ENCODE results near the gene GLS.

Gene GLS

DNA sequence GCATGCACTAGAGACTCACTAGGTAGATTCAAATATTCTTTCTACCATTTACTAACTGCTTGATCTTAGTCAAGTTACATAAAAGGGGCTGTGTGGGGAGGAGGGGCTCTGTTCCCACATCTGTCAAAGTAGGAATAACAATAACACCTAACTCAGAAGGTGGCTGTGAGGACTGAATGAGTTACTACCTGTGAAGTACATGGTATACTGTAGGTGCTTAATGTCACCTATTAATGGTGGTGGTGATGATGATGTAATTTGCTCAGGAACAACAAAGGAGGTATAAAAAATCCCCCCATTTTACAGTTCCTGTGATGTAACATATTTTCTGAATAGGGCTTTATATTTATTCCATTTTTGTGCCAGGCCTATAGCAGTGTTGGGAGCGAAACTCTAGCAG, 92.6 kb downstream of the GLS start:
- H3K9ac ChIP-seq (ENCODE audit: low read depth, low read length, poor library complexity): no peak overlapping the region
- no peak overlapping the region for H3K23ac ChIP-seq (ENCODE audit: low read depth, low read length, poor library complexity)
- no peak overlapping the region for H3K4ac ChIP-seq (ENCODE audit: low read length)
- no peaks in the 10 kb centered on the region for H3K79me1 ChIP-seq (ENCODE audit: low read depth, low read length)
- H4K91ac ChIP-seq (ENCODE audit: low read depth, low read length, poor library complexity): no peak overlapping the region
- H2BK12ac ChIP-seq (ENCODE audit: low read length): no peak overlapping the region
- peaks cover 22 to 100% of the 10 kb centered on the region in 2 donors for H3K36me3 ChIP-seq (replicated peaks in 1 of 2; ENCODE audit: control insufficient read depth in 2 of 2, insufficient read depth in 2 of 2, low read length in 2 of 2)
- WGBS, 2 donors (ENCODE audit: extremely low coverage in 2 of 2, insufficient read length in 2 of 2, insufficient replicate concordance in 1 of 2): no CpG with 5 or more reads among the region's 1 CpG
- no peak overlapping the region for H3K27ac ChIP-seq (replicated peaks; ENCODE audit: low read length)
- DNase-seq (ENCODE audit: low spot score): no peak
- H3K18ac ChIP-seq (ENCODE audit: low read length): no peak overlapping the region
- no peak overlapping the region for H2BK5ac ChIP-seq (ENCODE audit: low read length)
- no peak overlapping the region for H2AK5ac ChIP-seq (ENCODE audit: low read depth, low read length)
- H2BK15ac ChIP-seq (ENCODE audit: low read length): no peak overlapping the region
- no peak overlapping the region for H2AFZ ChIP-seq (ENCODE audit: low read length)
- no peak overlapping the region for H3K4me2 ChIP-seq (ENCODE audit: insufficient read depth, low read length, poor library complexity, severe bottlenecking)
- H3K14ac ChIP-seq (ENCODE audit: low read length): no peak overlapping the region
- H2BK120ac ChIP-seq (ENCODE audit: low read depth, low read length): no peak overlapping the region
- no peaks in the 10 kb centered on the region for H3K9me3 ChIP-seq (replicated peaks in 1 of 2; ENCODE audit: control insufficient read depth in 2 of 2, insufficient read depth in 1 of 2, low read depth in 1 of 2, low read length in 2 of 2)
- no peak overlapping the region for H3K4me3 ChIP-seq (ENCODE audit: low read length in 2 of 2)
- H3K27me3 ChIP-seq (ENCODE audit: control insufficient read depth in 3 of 3, insufficient read depth in 3 of 3, low read depth in 1 of 3, low read length in 3 of 3): no peaks in the 10 kb centered on the region
- H3K4me1 ChIP-seq (ENCODE audit: control insufficient read depth in 2 of 2, insufficient read depth in 1 of 2, low read depth in 1 of 2, low read length in 2 of 2): no peaks in the 10 kb centered on the region
- H4K8ac ChIP-seq (ENCODE audit: low read depth, low read length): no peak overlapping the region

GRCh38 chr2:190973726-190974628, 93.4 kb downstream of the GLS start:
- Histone ChIP-seq H2BK120ac (ENCODE audit: low read depth, low read length) (no peak overlapping the region), H3K79me1 (ENCODE audit: low read depth, low read length) (no peaks in the 10 kb centered on the region), H3K18ac (ENCODE audit: low read length) (no peak overlapping the region), H3K4ac (ENCODE audit: low read length) (no peak overlapping the region), H3K27ac (replicated peaks; ENCODE audit: low read length) (no peak overlapping the region), H3K9me3 (replicated peaks in 1 of 2; ENCODE audit: control insufficient read depth in 2 of 2, insufficient read depth in 1 of 2, low read depth in 1 of 2, low read length in 2 of 2) (no peaks in the 10 kb centered on the region), H4K8ac (ENCODE audit: low read depth, low read length) (no peak overlapping the region), H3K4me2 (ENCODE audit: insufficient read depth, low read length, poor library complexity, severe bottlenecking) (no peak overlapping the region), H2AFZ (ENCODE audit: low read length) (no peak overlapping the region), H3K4me1 (ENCODE audit: control insufficient read depth in 2 of 2, insufficient read depth in 1 of 2, low read depth in 1 of 2, low read length in 2 of 2) (no peaks in the 10 kb centered on the region), H4K91ac (ENCODE audit: low read depth, low read length, poor library complexity) (no peak overlapping the region), H3K36me3 (replicated peaks in 1 of 2; ENCODE audit: control insufficient read depth in 2 of 2, insufficient read depth in 2 of 2, low read length in 2 of 2) (peaks cover 26 to 100% of the 10 kb centered on the region in 2 donors), H3K9ac (ENCODE audit: low read depth, low read length, poor library complexity) (no peak overlapping the region), H3K4me3 (ENCODE audit: low read length in 2 of 2) (no peak overlapping the region), H3K23ac (ENCODE audit: low read depth, low read length, poor library complexity) (no peak overlapping the region), H2BK5ac (ENCODE audit: low read length) (no peak overlapping the region), H3K14ac (ENCODE audit: low read length) (no peak overlapping the region), H2BK15ac (ENCODE audit: low read length) (no peak overlapping the region), H2BK12ac (ENCODE audit: low read length) (no peak overlapping the region), H2AK5ac (ENCODE audit: low read depth, low read length) (no peak overlapping the region), H3K27me3 (ENCODE audit: control insufficient read depth in 3 of 3, insufficient read depth in 3 of 3, low read depth in 1 of 3, low read length in 3 of 3) (no peaks in the 10 kb centered on the region)
- no CpG with 5 or more reads among the region's 11 CpGs for WGBS, 2 donors (ENCODE audit: extremely low coverage in 2 of 2, insufficient read length in 2 of 2, insufficient replicate concordance in 1 of 2)
- DNase-seq (ENCODE audit: low spot score): no peak

- no peak for DNase-seq (ENCODE audit: low spot score)
- Histone ChIP-seq H3K4me2 (ENCODE audit: insufficient read depth, low read length, poor library complexity, severe bottlenecking) (no peak overlapping the region), H3K9me3 (replicated peaks in 1 of 2; ENCODE audit: control insufficient read depth in 2 of 2, insufficient read depth in 1 of 2, low read depth in 1 of 2, low read length in 2 of 2) (no peaks in the 10 kb centered on the region), H3K36me3 (replicated peaks in 1 of 2; ENCODE audit: control insufficient read depth in 2 of 2, insufficient read depth in 2 of 2, low read length in 2 of 2) (peaks cover 26 to 100% of the 10 kb centered on the region in 2 donors), H2BK120ac (ENCODE audit: low read depth, low read length) (no peak overlapping the region), H3K14ac (ENCODE audit: low read length) (no peak overlapping the region), H2BK12ac (ENCODE audit: low read length) (no peak overlapping the region), H4K8ac (ENCODE audit: low read depth, low read length) (no peak overlapping the region), H3K4me1 (ENCODE audit: control insufficient read depth in 2 of 2, insufficient read depth in 1 of 2, low read depth in 1 of 2, low read length in 2 of 2) (no peaks in the 10 kb centered on the region), H3K23ac (ENCODE audit: low read depth, low read length, poor library complexity) (no peak overlapping the region), H3K27me3 (ENCODE audit: control insufficient read depth in 3 of 3, insufficient read depth in 3 of 3, low read depth in 1 of 3, low read length in 3 of 3) (no peaks in the 10 kb centered on the region), H3K4me3 (ENCODE audit: low read length in 2 of 2) (no peak overlapping the region), H3K79me1 (ENCODE audit: low read depth, low read length) (no peaks in the 10 kb centered on the region), H3K18ac (ENCODE audit: low read length) (no peak overlapping the region), H3K27ac (replicated peaks; ENCODE audit: low read length) (no peak overlapping the region), H3K4ac (ENCODE audit: low read length) (no peak overlapping the region), H4K91ac (ENCODE audit: low read depth, low read length, poor library complexity) (no peak overlapping the region), H3K9ac (ENCODE audit: low read depth, low read length, poor library complexity) (no peak overlapping the region), H2BK5ac (ENCODE audit: low read length) (no peak overlapping the region), H2AFZ (ENCODE audit: low read length) (no peak overlapping the region), H2BK15ac (ENCODE audit: low read length) (no peak overlapping the region), H2AK5ac (ENCODE audit: low read depth, low read length) (no peak overlapping the region)
- no CpG with 5 or more reads among the region's 12 CpGs for WGBS, 2 donors (ENCODE audit: extremely low coverage in 2 of 2, insufficient read length in 2 of 2, insufficient replicate concordance in 1 of 2)
These were observed 94.2 kb downstream of the GLS start for GRCh38 chr2:190974629-190975361.

- no peaks in the 10 kb centered on the region for H3K79me1 ChIP-seq (ENCODE audit: low read depth, low read length)
- no peak overlapping the region for H2BK120ac ChIP-seq (ENCODE audit: low read depth, low read length)
- H4K8ac ChIP-seq (ENCODE audit: low read depth, low read length): no peak overlapping the region
- no peak for DNase-seq (ENCODE audit: low spot score)
- H2AFZ ChIP-seq (ENCODE audit: low read length): no peak overlapping the region
- H2AK5ac ChIP-seq (ENCODE audit: low read depth, low read length): no peak overlapping the region
- H3K4ac ChIP-seq (ENCODE audit: low read length): no peak overlapping the region
- H3K36me3 ChIP-seq (replicated peaks in 1 of 2; ENCODE audit: control insufficient read depth in 2 of 2, insufficient read depth in 2 of 2, low read length in 2 of 2): peaks cover 26 to 100% of the 10 kb centered on the region in 2 donors
- no peak overlapping the region for H2BK15ac ChIP-seq (ENCODE audit: low read length)
- no peak overlapping the region for H3K14ac ChIP-seq (ENCODE audit: low read length)
- no peak overlapping the region for H2BK12ac ChIP-seq (ENCODE audit: low read length)
- H3K27me3 ChIP-seq (ENCODE audit: control insufficient read depth in 3 of 3, insufficient read depth in 3 of 3, low read depth in 1 of 3, low read length in 3 of 3): no peaks in the 10 kb centered on the region
- H3K9ac ChIP-seq (ENCODE audit: low read depth, low read length, poor library complexity): no peak overlapping the region
- no peak overlapping the region for H3K23ac ChIP-seq (ENCODE audit: low read depth, low read length, poor library complexity)
- H3K4me2 ChIP-seq (ENCODE audit: insufficient read depth, low read length, poor library complexity, severe bottlenecking): no peak overlapping the region
- no peak overlapping the region for H2BK5ac ChIP-seq (ENCODE audit: low read length)
- H3K27ac ChIP-seq (replicated peaks; ENCODE audit: low read length): no peak overlapping the region
- no peaks in the 10 kb centered on the region for H3K4me1 ChIP-seq (ENCODE audit: control insufficient read depth in 2 of 2, insufficient read depth in 1 of 2, low read depth in 1 of 2, low read length in 2 of 2)
- H3K18ac ChIP-seq (ENCODE audit: low read length): no peak overlapping the region
- no peaks in the 10 kb centered on the region for H3K9me3 ChIP-seq (replicated peaks in 1 of 2; ENCODE audit: control insufficient read depth in 2 of 2, insufficient read depth in 1 of 2, low read depth in 1 of 2, low read length in 2 of 2)
- H3K4me3 ChIP-seq (ENCODE audit: low read length in 2 of 2): no peak overlapping the region
- no CpG with 5 or more reads among the region's 2 CpGs for WGBS, 2 donors (ENCODE audit: extremely low coverage in 2 of 2, insufficient read length in 2 of 2, insufficient replicate concordance in 1 of 2)
- no peak overlapping the region for H4K91ac ChIP-seq (ENCODE audit: low read depth, low read length, poor library complexity)
These were observed 95.9 kb downstream of the GLS start for GRCh38 chr2:190976521-190976920.
